ENCODE results near the gene NPC1. TPM values are rescaled to one million over a fixed set of nuclear protein-coding genes. Genes with fewer than 3 reads are reported as not detected.
A peak's percentile ranks its signal among the peaks of the same experiment; 100 is the strongest.

The NPC1 gene
- polyA plus RNA-seq, 3 donors: 7.5 to 17.9 (median 17.7) TPM

- H3K9me3 Mint-ChIP-seq: no peaks in the 10 kb centered on the region
- H3K9me3 ChIP-seq (replicated peaks in 1 of 2; ENCODE audit: control insufficient read depth in 1 of 2, insufficient read depth in 1 of 2, low read length in 2 of 2): no peaks in the 10 kb centered on the region
- peak overlapping the region; percentile 61 for H3K4me2 ChIP-seq (replicated peaks; ENCODE audit: extremely low read depth, low read length, poor library complexity, severe bottlenecking)
- no peaks in the 10 kb centered on the region for H3K36me3 Mint-ChIP-seq
- peaks cover 8% of the 10 kb centered on the region for H4K20me1 ChIP-seq (ENCODE audit: insufficient read depth, low read length)
- no peak overlapping the region for H3K9ac ChIP-seq (ENCODE audit: insufficient read depth, low read length, poor library complexity, severe bottlenecking)
- H3K27me3 Mint-ChIP-seq (ENCODE audit: low read depth in 3 of 3): peaks cover 1 to 3% (median 2%) of the 10 kb centered on the region in 3 donors
- intact Hi-C loops (cut with micrococcal nuclease): no loop called here
- no peak for TF ChIP-seq CTCF (IDR thresholded peaks at IDR 0.05)
- peaks cover 10% of the 10 kb centered on the region for H3K79me2 ChIP-seq (ENCODE audit: insufficient read depth, low read length)
- peak overlapping the region; percentile 57 to 80 for H3K27ac ChIP-seq (ENCODE audit: low read depth in 1 of 2, low read length in 2 of 2)
- no peaks in the 10 kb centered on the region for H3K36me3 ChIP-seq (replicated peaks in 1 of 2; ENCODE audit: control insufficient read depth in 1 of 2, insufficient read depth in 2 of 2, low read length in 2 of 2)
- H3K27ac Mint-ChIP-seq: peak overlapping the region; percentile 79 to 96 (median 92)
- 11% methylated on average over 4 of the region's 11 CpGs for WGBS (ENCODE audit: insufficient coverage)
- H3K4me1 ChIP-seq (ENCODE audit: control insufficient read depth in 1 of 2, insufficient read depth in 2 of 2, low read length in 2 of 2): peaks cover 41 to 52% of the 10 kb centered on the region in 2 donors
- H2AFZ ChIP-seq (ENCODE audit: insufficient read depth, low read depth, low read length, poor library complexity, severe bottlenecking): peak overlapping the region; percentile 35
- H3K27me3 ChIP-seq (ENCODE audit: control insufficient read depth in 2 of 2, insufficient read depth in 2 of 2, low read length in 2 of 2): no peaks in the 10 kb centered on the region
- H3K4me1 Mint-ChIP-seq: peaks cover 55% of the 10 kb centered on the region
- peak overlapping the region in 1 of 3 experiments; percentile 58 for H3K4me3 ChIP-seq (replicated peaks in 1 of 3; ENCODE audit: low read depth in 2 of 3, low read length in 3 of 3)
- peak; percentile 44 to 67 (median 59) for DNase-seq
- peak overlapping the region; percentile 70 to 74 for H3K4me3 Mint-ChIP-seq
These were observed 87.0 kb downstream of the NPC1 start for GRCh38 chr18:23499291-23499781.

- Histone ChIP-seq H3K79me2 (ENCODE audit: insufficient read depth, low read length) (peaks cover 6% of the 10 kb centered on the region), H3K36me3 (replicated peaks in 1 of 2; ENCODE audit: control insufficient read depth in 1 of 2, insufficient read depth in 2 of 2, low read length in 2 of 2) (no peaks in the 10 kb centered on the region), H3K4me1 (ENCODE audit: control insufficient read depth in 1 of 2, insufficient read depth in 2 of 2, low read length in 2 of 2) (peaks cover 36 to 48% of the 10 kb centered on the region in 2 donors), H2AFZ (ENCODE audit: insufficient read depth, low read depth, low read length, poor library complexity, severe bottlenecking) (peak overlapping the region; percentile 35), H3K9me3 (replicated peaks in 1 of 2; ENCODE audit: control insufficient read depth in 1 of 2, insufficient read depth in 1 of 2, low read length in 2 of 2) (no peaks in the 10 kb centered on the region), H4K20me1 (ENCODE audit: insufficient read depth, low read length) (peaks cover 3% of the 10 kb centered on the region), H3K4me3 (replicated peaks in 1 of 3; ENCODE audit: low read depth in 2 of 3, low read length in 3 of 3) (peak overlapping the region in 1 of 3 experiments; percentile 58), H3K9ac (ENCODE audit: insufficient read depth, low read length, poor library complexity, severe bottlenecking) (no peak overlapping the region), H3K27ac (ENCODE audit: low read depth in 1 of 2, low read length in 2 of 2) (peak overlapping the region; percentile 57 to 80), H3K27me3 (ENCODE audit: control insufficient read depth in 2 of 2, insufficient read depth in 2 of 2, low read length in 2 of 2) (no peaks in the 10 kb centered on the region), H3K4me2 (replicated peaks; ENCODE audit: extremely low read depth, low read length, poor library complexity, severe bottlenecking) (peak overlapping the region; percentile 61)
- peak overlapping the region; percentile 79 to 96 (median 92) for H3K27ac Mint-ChIP-seq
- TF ChIP-seq CTCF (IDR thresholded peaks at IDR 0.05): peak; percentile 87
- whole genome bisulfite sequencing (ENCODE audit: insufficient coverage): 11% methylated on average over 1 of the region's 5 CpGs
- peaks cover 1 to 3% (median 2%) of the 10 kb centered on the region in 3 donors for H3K27me3 Mint-ChIP-seq (ENCODE audit: low read depth in 3 of 3)
- intact Hi-C loops (cut with micrococcal nuclease): no loop called here
- H3K36me3 Mint-ChIP-seq: no peaks in the 10 kb centered on the region
- peaks cover 50% of the 10 kb centered on the region for H3K4me1 Mint-ChIP-seq
- peak overlapping the region in 1 of 2 donors; percentile 70 for H3K4me3 Mint-ChIP-seq
- peak; percentile 52 to 67 (median 56) for DNase-seq
- H3K9me3 Mint-ChIP-seq: no peaks in the 10 kb centered on the region
These were observed 87.4 kb downstream of the NPC1 start for GRCh38 chr18:23498877-23499276.

All from CD14-positive monocyte (primary cell).